HG02571 (cell line): ENCODE results near the gene BDP1.
"Not testable (repeated sequence)": the region's sequence is repeated elsewhere in the genome, so short reads cannot be mapped to it uniquely, and the experiment has no call there.

ENCODE experiments used
- ATAC-seq: cut with Tn5 transposase; IDR thresholded peaks from one replicate; pipeline ENCODE4 v1.9.1; 2021; ENCODE audit warnings: mild to moderate bottlenecking, moderate library complexity; ENCODE audit not compliant: unreplicated experiment

The BDP1 gene

DNA sequence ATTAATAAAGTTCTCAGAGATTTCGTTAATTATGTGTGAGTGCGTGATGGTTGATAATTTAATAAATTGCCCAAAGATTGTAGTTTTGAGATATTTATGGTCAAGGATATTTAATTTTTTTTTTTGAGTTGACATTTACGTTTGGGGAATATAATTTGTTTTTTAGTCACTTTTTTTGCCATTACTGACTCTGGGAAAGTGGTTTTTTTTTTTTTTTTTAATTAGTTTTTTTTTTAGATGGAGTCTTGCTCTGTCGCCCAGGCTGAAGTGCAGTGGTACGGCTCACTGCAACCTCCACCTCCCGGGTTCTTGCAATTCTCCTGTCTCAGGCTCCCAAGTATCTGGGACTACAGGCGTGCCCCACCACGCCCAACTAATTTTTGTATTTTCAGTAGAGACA is 1.7 kb downstream of the BDP1 start:
- no peak for ATAC-seq

DNA sequence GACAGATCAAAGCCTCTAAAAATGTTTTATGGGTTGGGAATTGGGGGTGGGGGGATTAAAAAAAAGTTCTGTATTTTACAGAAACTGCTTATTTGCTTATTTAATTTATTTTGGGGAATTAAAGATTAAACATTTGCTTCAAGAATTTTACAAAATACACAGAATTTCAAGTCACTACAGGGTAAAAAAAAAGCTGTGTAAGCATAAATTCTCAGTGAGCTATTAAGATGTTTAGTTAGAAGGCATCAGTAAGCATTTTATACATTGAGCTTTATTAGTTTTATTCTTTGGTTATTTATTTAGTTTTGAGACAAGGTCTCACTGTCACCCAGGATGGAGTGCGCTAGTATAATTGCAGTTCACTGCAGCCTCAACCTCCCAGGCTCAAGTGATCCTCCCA is 5.2 kb downstream of the BDP1 start:
- ATAC-seq = no peak

- no peak for ATAC-seq
Measured at GRCh38 chr5:71461360-71461759, 5.9 kb downstream of the BDP1 start.

DNA sequence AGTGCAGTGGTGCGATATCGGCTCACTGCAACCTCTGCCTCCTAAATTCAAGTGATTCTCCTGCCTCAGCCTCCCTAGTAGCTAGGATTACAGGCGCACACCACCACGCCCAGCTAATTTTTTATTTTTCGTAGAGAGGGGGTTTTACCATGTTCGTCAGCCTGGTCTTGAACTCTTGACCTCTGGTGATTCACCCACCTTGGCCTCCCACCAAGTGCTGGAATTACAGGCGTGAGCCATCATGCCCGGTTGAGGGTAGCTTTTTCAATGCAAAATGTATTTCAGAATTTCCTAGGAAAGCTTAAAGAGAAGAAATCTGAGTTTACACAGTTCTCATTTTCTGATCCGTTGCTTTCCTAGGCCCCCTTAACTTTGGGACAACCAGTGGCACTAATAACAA is 15.7 kb downstream of the BDP1 start:
- ATAC-seq = no peak

DNA sequence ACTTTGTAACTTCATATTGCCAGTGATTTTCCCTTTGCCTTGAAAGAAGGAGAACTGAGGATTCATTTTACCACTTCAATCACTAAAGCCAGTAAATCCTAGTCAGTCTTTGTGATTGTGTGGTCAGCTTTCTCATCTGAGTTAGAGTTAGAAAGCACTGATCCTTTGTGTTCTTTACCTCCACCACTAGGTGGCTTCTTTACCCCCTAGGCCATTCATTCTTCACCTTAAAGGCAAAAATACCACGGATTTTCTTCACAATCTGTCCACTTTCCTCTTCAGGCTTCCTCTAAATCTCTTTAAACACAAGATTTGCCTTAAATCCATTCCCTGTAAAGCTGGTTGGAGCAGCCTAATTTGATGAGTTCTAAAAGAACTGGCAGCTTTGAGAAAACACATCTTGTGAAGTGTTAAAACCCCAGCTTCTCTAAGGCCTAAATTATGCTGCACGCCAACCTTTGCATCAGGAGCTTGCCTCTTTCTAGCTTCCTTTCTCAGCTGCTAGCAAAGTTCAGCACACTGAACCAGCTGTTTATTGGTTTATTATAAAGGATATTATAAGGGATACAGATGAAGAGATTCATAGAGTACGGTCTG is 20.4 kb downstream of the BDP1 start:
- no peak for ATAC-seq

- ATAC-seq = no peak
Measured at GRCh38 chr5:71481441-71481840, 26.0 kb downstream of the BDP1 start.

- ATAC-seq = no peak
Measured at GRCh38 chr5:71482132-71482531, 26.7 kb downstream of the BDP1 start.

GRCh38 chr5:71483355-71483754 is 27.9 kb downstream of the BDP1 start:
- no peak for ATAC-seq

DNA sequence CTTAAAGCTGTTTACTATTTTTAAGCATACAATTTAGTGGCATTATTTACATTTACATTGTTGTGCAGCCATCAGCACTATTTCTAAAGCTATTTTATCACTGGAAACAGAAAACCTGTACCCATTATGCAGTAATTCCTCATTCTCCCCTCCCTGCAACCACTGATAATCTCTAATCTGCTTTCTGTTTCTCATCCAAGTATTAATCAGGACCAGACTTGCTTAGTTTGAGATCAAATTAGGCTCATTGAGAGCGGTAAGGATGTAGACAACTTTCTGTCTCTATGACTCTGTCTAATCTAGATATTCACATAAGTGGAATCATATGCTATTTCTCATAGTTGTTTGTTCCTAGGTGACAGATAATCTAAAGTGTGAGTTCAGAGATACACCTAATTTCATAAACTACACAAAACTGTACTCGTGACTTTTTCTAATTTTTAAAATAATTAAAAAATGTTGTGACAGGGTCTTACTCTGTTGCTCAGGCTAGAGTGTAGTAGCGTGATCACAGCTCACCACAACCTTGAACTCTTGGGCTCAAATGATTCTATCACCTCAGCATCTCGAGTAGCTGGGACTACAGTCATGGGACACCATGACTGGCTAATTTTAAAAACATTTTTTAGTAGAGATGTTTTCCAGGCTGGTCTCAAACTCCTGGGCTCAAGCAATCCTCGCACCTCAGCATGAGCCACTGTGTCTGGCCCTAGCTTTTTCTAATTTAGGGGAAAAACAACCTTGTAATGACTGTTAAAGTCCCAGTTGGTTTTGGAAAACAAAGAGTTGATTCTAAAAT is 37.6 kb downstream of the BDP1 start:
- ATAC-seq = no peak

DNA sequence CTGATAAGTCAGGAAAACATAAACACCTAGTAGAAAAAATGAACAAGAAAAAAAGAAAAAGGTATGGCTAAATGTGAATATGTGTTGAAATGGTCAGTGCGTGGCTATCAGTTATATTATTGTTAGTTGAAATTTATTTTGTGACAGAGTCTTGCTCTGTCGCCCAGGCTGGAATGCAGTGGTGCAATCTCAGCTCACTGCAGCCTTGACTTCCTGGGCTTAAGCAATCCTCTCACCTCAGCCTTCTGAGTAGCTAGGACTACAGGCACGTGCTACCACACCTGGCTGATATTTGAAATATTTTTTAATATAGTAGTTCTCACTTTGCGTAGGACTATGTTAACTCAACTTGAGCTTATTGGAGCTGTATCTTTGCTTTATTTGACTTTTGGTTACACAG is 38.8 kb downstream of the BDP1 start:
- ATAC-seq = not testable (repeated sequence)

DNA sequence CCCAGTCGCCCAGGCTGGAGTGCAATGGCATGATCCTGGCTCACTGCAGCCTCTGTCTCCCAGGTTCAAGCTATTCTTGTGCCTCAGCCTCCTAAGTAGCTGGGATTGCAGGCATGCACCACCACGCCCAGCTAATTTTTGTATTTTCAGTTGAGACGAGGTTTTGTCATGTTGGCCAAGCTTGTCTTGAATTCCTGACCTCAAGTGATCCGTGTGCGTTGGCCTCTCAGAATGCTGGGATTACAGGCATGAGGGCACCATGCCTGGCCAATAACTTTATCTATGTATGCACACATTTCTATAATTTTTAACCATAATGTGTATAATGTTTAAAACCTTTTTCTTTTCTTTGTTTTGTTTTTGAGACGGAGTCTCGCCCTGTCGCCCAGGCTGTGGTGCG is 43.3 kb downstream of the BDP1 start:
- ATAC-seq = not testable (repeated sequence)

- no peak for ATAC-seq
Measured at GRCh38 chr5:71503536-71503935, 48.1 kb downstream of the BDP1 start.

DNA sequence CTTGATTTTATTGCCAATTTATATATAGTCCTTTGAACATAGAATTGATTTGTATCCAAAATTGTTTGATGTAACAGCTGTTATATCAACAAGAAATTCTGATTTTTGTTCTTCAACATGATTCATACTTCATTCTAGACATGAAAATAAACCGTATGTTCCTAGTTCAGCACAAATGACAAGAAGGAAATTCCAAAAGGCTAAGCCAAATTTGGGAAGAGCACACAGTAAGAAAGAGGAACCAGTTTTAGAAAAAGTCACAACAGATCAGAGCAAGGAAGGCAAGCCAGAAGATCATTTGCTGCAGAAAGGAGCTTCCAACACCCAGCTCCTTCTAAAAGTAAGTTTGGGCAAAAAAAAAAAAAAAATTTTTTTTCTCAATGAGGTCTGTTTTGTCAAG is 66.7 kb downstream of the BDP1 start:
- no peak for ATAC-seq

DNA sequence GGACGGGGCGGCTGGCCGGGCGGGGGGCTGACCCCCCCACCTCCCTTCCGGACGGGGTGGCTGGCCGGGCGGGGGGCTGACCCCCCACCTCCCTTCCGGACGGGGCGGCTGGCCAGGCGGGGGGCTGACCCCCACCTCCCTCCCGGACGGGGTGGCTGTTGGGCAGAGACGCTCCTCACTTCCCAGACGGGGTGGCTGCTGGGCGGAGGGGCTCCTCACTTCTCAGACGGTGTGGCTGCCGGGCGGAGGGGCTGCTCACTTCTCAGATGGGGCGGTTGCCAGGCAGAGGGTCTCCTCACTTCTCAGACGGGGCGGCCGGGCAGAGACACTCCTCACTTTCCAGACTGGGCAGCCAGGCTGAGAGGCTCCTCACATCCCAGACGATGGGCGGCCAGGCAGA is 70.2 kb downstream of the BDP1 start:
- not testable (repeated sequence) for ATAC-seq

DNA sequence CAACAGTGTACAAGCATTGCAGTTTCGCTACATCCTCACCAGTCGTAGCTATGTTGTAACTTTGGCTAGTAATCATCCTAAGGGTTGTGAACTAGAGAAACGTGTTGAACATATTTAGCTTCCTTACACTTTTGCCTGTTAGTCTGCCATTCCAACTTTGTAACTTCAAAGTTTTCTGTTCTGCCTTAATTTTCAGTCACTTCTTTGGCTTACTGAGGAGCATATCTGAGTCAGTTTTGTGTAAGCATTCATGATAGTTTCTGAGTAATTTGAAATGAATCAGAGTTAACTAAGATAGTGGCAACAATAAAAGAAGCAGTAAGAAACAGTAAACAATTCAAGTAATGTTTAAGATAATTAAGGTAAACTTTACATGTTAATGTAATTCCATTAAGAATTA is 72.8 kb downstream of the BDP1 start:
- ATAC-seq = no peak

GRCh38 chr5:71529682-71530081 is 74.2 kb downstream of the BDP1 start:
- no peak for ATAC-seq

GRCh38 chr5:71533142-71533541 is 77.7 kb downstream of the BDP1 start:
- ATAC-seq = no peak

DNA sequence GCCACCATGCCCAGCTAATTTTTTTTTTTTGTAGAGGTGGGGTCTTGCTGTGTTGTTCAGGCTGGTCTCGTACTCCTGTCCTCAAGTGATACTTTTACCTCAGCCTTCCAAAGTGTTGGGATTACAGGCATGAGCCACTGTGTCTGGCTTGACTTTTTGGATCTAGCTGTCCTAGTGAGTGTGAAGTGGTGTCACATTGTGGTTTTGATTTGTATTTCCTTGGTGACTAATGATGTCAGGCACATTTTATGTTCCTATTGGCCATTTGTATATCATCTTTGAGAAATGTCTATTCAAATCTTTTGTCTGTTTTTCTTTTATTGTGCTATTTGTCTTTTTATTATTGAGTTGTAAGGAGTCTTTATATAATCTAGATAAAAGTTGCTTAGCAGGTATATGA is 78.2 kb downstream of the BDP1 start:
- no peak for ATAC-seq

DNA sequence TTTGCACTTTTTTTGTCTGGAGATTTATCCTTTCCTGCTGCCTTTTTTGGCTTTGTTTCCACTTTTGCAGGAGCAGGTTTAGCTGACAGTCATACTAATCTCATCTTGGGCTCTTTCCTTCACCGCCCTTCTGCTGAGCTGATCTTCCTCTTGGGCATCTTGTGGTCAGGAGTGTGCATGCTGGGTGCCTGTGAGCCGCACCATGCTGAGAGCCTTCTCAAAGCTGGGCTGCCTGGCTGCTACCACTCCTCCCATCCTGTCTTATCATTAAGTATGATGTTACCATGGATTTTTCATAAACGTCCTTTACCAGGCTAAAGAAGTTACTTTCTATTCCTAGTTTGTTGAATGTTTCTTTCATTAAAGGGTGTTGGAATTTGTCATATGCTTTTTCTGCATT is 82.2 kb downstream of the BDP1 start:
- no peak for ATAC-seq

- ATAC-seq = not testable (repeated sequence)
Measured at GRCh38 chr5:71550885-71551284, 95.4 kb downstream of the BDP1 start.

GRCh38 chr5:71551582-71551981 is 96.1 kb downstream of the BDP1 start:
- not testable (repeated sequence) for ATAC-seq

DNA sequence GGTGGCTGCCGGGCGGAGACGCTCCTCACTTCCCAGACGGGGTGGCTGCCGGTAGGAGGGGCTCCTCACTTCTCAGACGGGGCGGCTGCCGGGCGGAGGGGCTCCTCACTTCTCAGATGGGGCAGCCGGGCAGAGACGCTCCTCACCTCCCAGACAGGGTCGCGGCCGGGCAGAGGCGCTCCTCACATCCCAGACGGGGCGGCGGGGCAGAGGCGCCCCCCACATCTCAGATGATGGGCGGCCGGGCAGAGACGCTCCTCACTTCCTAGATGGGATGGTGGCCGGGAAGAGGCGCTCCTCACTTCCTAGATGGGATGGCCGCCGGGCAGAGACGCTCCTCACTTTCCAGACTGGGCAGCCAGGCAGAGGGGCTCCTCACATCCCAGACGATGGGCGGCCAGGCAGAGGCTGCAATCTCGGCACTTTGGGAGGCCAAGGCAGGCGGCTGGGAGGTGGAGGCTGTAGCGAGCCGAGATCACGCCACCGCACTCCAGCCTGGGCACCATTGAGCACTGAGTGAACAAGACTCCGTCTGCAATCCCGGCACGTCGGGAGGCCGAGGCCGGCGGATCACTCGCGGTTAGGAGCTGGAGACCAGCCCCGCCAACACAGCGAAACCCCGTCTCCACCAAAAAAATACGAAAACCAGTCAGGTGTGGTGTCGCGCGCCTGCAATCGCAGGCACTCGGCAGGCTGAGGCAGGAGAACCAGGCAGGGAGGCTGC is 96.7 kb downstream of the BDP1 start:
- ATAC-seq = not testable (repeated sequence)
